ENCODE data around the gene ARPC4. TPM values are rescaled to one million over a fixed set of nuclear protein-coding genes. Genes with fewer than 3 reads are reported as not detected.

ARPC4 gene
- total RNA-seq, 6 experiments from 2014 or later, result 42.0 to 80.3 (median 57.3) TPM

- intact Hi-C loops (cut with DNase I), result no loop called here
- WGBS (ENCODE audit: insufficient coverage, low coverage, low lambda C conversion rate, missing lambda C conversion rate), result 91% methylated on average over 11 of the region's 11 CpGs
- TF ChIP-seq CTCF (IDR thresholded peaks at IDR 0.05) (no peak), POLR2A (IDR thresholded peaks at IDR 0.05) (no peak)
- peaks cover 0 to 30% (median 12%) of the 10 kb centered on the region in 4 donors for H3K36me3 ChIP-seq
- H3K27ac ChIP-seq, result no peak overlapping the region
- H3K9me3 ChIP-seq, result no peaks in the 10 kb centered on the region
- H3K4me3 ChIP-seq, result peak overlapping the region in 1 of 3 donors; percentile 84
- DNase-seq (no peak), ATAC-seq (no peak)
- H3K27me3 ChIP-seq, result no peaks in the 10 kb centered on the region
- peaks cover 0 to 14% (median 8%) of the 10 kb centered on the region in 4 donors for H3K4me1 ChIP-seq
Observed at GRCh38 chr3:9791127-9791526, 1.8 kb upstream of the ARPC4 start.

- Histone ChIP-seq H3K4me1 (peaks cover 0 to 14% (median 8%) of the 10 kb centered on the region in 4 donors), H3K27me3 (no peaks in the 10 kb centered on the region), H3K4me3 (peak overlapping the region; percentile 78 to 94 (median 84)), H3K9me3 (no peaks in the 10 kb centered on the region), H3K27ac (peak overlapping the region; percentile 92 to 99 (median 99)), H3K36me3 (peaks cover 0 to 24% (median 10%) of the 10 kb centered on the region in 4 donors)
- ATAC-seq (no peak), DNase-seq (no peak)
- intact Hi-C loops (cut with DNase I), result no loop called here
- 15% methylated on average over 11 of the region's 14 CpGs for WGBS (ENCODE audit: insufficient coverage, low coverage, low lambda C conversion rate, missing lambda C conversion rate)
- TF ChIP-seq POLR2A (IDR thresholded peaks at IDR 0.05) (no peak), CTCF (IDR thresholded peaks at IDR 0.05) (no peak)
Observed at GRCh38 chr3:9791790-9792404, 985 bp upstream of the ARPC4 start.

GRCh38 chr3:9793161-9793781, 389 bp downstream of the ARPC4 start:
- peaks cover 0 to 14% (median 8%) of the 10 kb centered on the region in 4 donors for H3K4me1 ChIP-seq
- H3K4me3 ChIP-seq, result peak overlapping the region; percentile 78 to 94 (median 84)
- peaks cover 0 to 32% (median 13%) of the 10 kb centered on the region in 4 donors for H3K36me3 ChIP-seq
- H3K9me3 ChIP-seq, result no peaks in the 10 kb centered on the region
- DNase-seq, result no peak
- intact Hi-C loops (cut with DNase I), result no loop called here
- peak; percentile 0 to 10 (median 7) for ATAC-seq
- under 1% methylated on average over 21 of the region's 23 CpGs for WGBS (ENCODE audit: insufficient coverage, low coverage, low lambda C conversion rate, missing lambda C conversion rate)
- no peak for TF ChIP-seq CTCF (IDR thresholded peaks at IDR 0.05)
- no peak for TF ChIP-seq POLR2A (IDR thresholded peaks at IDR 0.05)
- H3K27me3 ChIP-seq, result no peaks in the 10 kb centered on the region
- H3K27ac ChIP-seq, result peak overlapping the region; percentile 92 to 99 (median 99)

- H3K4me3 ChIP-seq, result no peak overlapping the region
- H3K27me3 ChIP-seq, result no peaks in the 10 kb centered on the region
Observed at GRCh38 chr3:9794400-9794799, 1.5 kb downstream of the ARPC4 start.

More at GRCh38 chr3:9794400-9794799, 1.5 kb downstream of the ARPC4 start:
- DNase-seq, result no peak
- H3K4me1 ChIP-seq, result peaks cover 0 to 14% (median 8%) of the 10 kb centered on the region in 4 donors
- peaks cover 0 to 34% (median 21%) of the 10 kb centered on the region in 4 donors for H3K36me3 ChIP-seq
- H3K27ac ChIP-seq, result no peak overlapping the region
- WGBS (ENCODE audit: insufficient coverage, low coverage, low lambda C conversion rate, missing lambda C conversion rate), result 88% methylated on average over 7 of the region's 11 CpGs
- intact Hi-C loops (cut with DNase I), result no loop called here
- TF ChIP-seq POLR2A (IDR thresholded peaks at IDR 0.05) (no peak), CTCF (IDR thresholded peaks at IDR 0.05) (no peak)
- ATAC-seq, result no peak
- no peaks in the 10 kb centered on the region for H3K9me3 ChIP-seq
